GM12878 (cell line): ENCODE data around the gene ADK. TPM values are rescaled to one million over a fixed set of nuclear protein-coding genes. Genes with fewer than 3 reads are reported as not detected.

Source experiments
- ATAC-seq: fragments of 200-7000 bp; cut with Tn5 transposase; 3 replicates; pipeline ENCODE4 v1.9.1; 2020; ENCODE audit warnings: mild to moderate bottlenecking, moderate library complexity
- BruUV-seq: library from RNA; stranded (reverse); fragments of 400-500 nt; replicated peaks from 2 replicates; lab custom pipeline; 2021; lab: Mats Ljungman, UMichigan
- CTCF ChIA-PET: fragments of 300-600 bp; sonication (Branson Sonifier 250); formaldehyde crosslinking; extraction: SDS; loops from one replicate; lab custom pipeline; 2021; ENCODE audit warnings: inconsistent platforms; lab: Yijun Ruan, JAX
- POLR2A ChIA-PET: fragments of 350-600 bp; formaldehyde crosslinking; extraction: SDS; loops from one replicate; lab custom pipeline; 2021; ENCODE audit warnings: inconsistent platforms; lab: Charles Lee
- RAD21 ChIA-PET: fragments of 300-600 bp; sonication (Branson Sonifier 250); formaldehyde crosslinking; loops from one replicate; lab custom pipeline; 2023; ENCODE audit warnings: antibody characterized with exemption; ENCODE audit not compliant: unreplicated experiment; lab: Charles Lee
- SMC1A ChIA-PET: fragments of 300-600 bp; sonication (Branson Sonifier 250); formaldehyde crosslinking; loops from one replicate; lab custom pipeline; 2023; ENCODE audit not compliant: unreplicated experiment, uncharacterized antibody; lab: Charles Lee
- DNase-seq: peaks from one replicate; pipeline ENCODE4 v3.0.0-alpha.2; 2011; ENCODE audit warnings: low read depth, low spot score
- FAIRE-seq: peaks from 3 replicates; lab custom pipeline; 2011; peaks lifted over from hg19 to GRCh38; lab: Jason Lieb, UNC
- H2AFZ ChIP-seq: 2 replicates; pipeline ENCODE4 v1.6.0; 2011; ENCODE audit warnings: low read depth, low read length, control low read depth; ENCODE audit not compliant: control insufficient read depth
- H3K27ac ChIP-seq: 2 replicates; pipeline ENCODE4 v1.5.1; 2011; ENCODE audit warnings: control low read depth; ENCODE audit not compliant: control insufficient read depth, insufficient read depth
- H3K27me3 ChIP-seq, 2 experiments: replicated peaks in 1 of 2; 2 replicates each; pipeline versions ENCODE4 v1.6.0 to v1.6.1; 2011; ENCODE audit warnings: low read length in 1 of 2; ENCODE audit not compliant: control insufficient read depth in 2 of 2, insufficient read depth in 2 of 2
- H3K36me3 ChIP-seq, 2 experiments: 2 replicates each; pipeline ENCODE4 v1.5.1; 2011; ENCODE audit warnings: low read length in 1 of 2; ENCODE audit not compliant: control insufficient read depth in 2 of 2, insufficient read depth in 2 of 2
- H3K4me1 ChIP-seq: 2 replicates; pipeline ENCODE4 v1.6.1; 2011; ENCODE audit warnings: mild to moderate bottlenecking, low read length, moderate library complexity, mixed read lengths; ENCODE audit not compliant: control insufficient read depth, insufficient read depth
- H3K4me2 ChIP-seq: 2 replicates; pipeline ENCODE4 v1.6.0; 2011; ENCODE audit warnings: control low read depth; ENCODE audit not compliant: control insufficient read depth, insufficient read depth
- H3K4me3 ChIP-seq: fragments of 200-600 bp; sonication (generic); 2 replicates; pipeline ENCODE4 v1.5.1; 2016
- H3K79me2 ChIP-seq: 2 replicates; pipeline ENCODE4 v1.6.0; 2011; ENCODE audit warnings: low read length; ENCODE audit not compliant: control insufficient read depth, insufficient read depth
- H3K9ac ChIP-seq: 2 replicates; pipeline ENCODE4 v1.8.0; 2011; ENCODE audit warnings: low read length, control low read depth, mixed read lengths; ENCODE audit not compliant: control insufficient read depth, insufficient read depth
- H3K9me3 ChIP-seq: replicated peaks from 3 replicates; pipeline ENCODE4 v1.5.1; 2011; ENCODE audit warnings: mild to moderate bottlenecking, low read length; ENCODE audit not compliant: control insufficient read depth, insufficient read depth
- H4K20me1 ChIP-seq: 2 replicates; pipeline ENCODE4 v1.6.0; 2011; ENCODE audit not compliant: control insufficient read depth, insufficient read depth
- ESRRA ChIP-seq: IDR thresholded peaks from 2 replicates; pipeline ENCODE4 v1.6.1; 2012; ENCODE audit warnings: mild to moderate bottlenecking, low read length, improper control_type of control experiment
- EZH2 ChIP-seq: IDR thresholded peaks from 2 replicates; pipeline ENCODE4 v1.6.1; 2012; ENCODE audit warnings: low read depth, mild to moderate bottlenecking, control low read depth, inconsistent platforms, low read length, borderline replicate concordance; ENCODE audit not compliant: control insufficient read depth
- LARP7 ChIP-seq: fragments of 450-650 bp; IDR thresholded peaks from 2 replicates; pipeline ENCODE4 v1.6.1; 2017; ENCODE audit warnings: mild to moderate bottlenecking
- MEF2A ChIP-seq: IDR thresholded peaks from 2 replicates; pipeline ENCODE4 v1.6.1; 2011; ENCODE audit warnings: low read depth, mild to moderate bottlenecking, low read length, moderate library complexity; ENCODE audit not compliant: insufficient read depth
- SUZ12 ChIP-seq: fragments of 200-600 bp; sonication (generic); IDR thresholded peaks from one replicate; pipeline ENCODE4 v1.6.1; 2018; ENCODE audit warnings: antibody characterized with exemption, mild to moderate bottlenecking; ENCODE audit not compliant: unreplicated experiment
- WGBS: methylation state at CpG from one replicate; pipeline ENCODE4 v1.1.6; 2016; ENCODE audit warnings: low lambda C conversion rate; ENCODE audit not compliant: insufficient replicate concordance, insufficient coverage; ENCODE audit errors: missing lambda C conversion rate; 5-methylcytosine and 5-hydroxymethylcytosine counted together
- in situ Hi-C: fragments of 300-500 bp; cut with MboI; formaldehyde crosslinking; loops from 9 replicates; pipeline ENCODE4 v1.14.3; 2018; ENCODE audit warnings: mixed read lengths
- intact Hi-C: fragments of 100-400 bp; cut with micrococcal nuclease; formaldehyde crosslinking; loops from one replicate; pipeline ENCODE4 v1.14.2; 2022; ENCODE audit not compliant: unreplicated experiment
- polyA plus RNA-seq, 11 experiments: library from polyadenylated mRNA; depleted of rRNA in 4 of 11; unstranded in 6 of 11; stranded (reverse) in 5 of 11; fragments of >200 nt; fragmentation: Nextera tagmentation in 4 of 11; fragmentation: Illumina TruSeq in 1 of 11; extraction: Ambion mirVana in 4 of 11; extraction: Trizol in 1 of 11; gene quantifications; 1 replicate in 1 of 11; 2 replicates in 10 of 11; pipeline versions ENCODE4 v1.2.1 to v1.2.3, GENCODE V29; 2011 to 2016; ENCODE audit warnings: inconsistent platforms in 2 of 11, missing spikeins in 2 of 11, low read depth in 1 of 11
- total RNA-seq, 4 experiments: library from RNA; depleted of rRNA in 3 of 4; stranded (reverse); fragments of >200 nt in 3 of 4; fragmentation: Illumina TruSeq in 1 of 4; extraction: Trizol in 1 of 4; gene quantifications; 2 replicates each; pipeline versions ENCODE4 v1.2.1 to v1.2.3, GENCODE V29; 2013 to 2021
- TF ChIP-seq, protein P1 (sequence below): IDR thresholded peaks from 2 replicates; pipeline ENCODE4 v1.6.1; 2011; ENCODE audit warnings: low read depth, low read length, improper control_type of control experiment, borderline replicate concordance
- TF ChIP-seq, protein P2 (sequence below): fragments of 450-650 bp; IDR thresholded peaks from 2 replicates; pipeline ENCODE4 v1.6.1; 2016; ENCODE audit warnings: mild to moderate bottlenecking, moderate library complexity, borderline replicate concordance
- TF ChIP-seq, protein P3 (sequence below): fragments of 450-650 bp; IDR thresholded peaks from 2 replicates; pipeline ENCODE4 v1.6.1; 2017; ENCODE audit warnings: low read depth, mild to moderate bottlenecking, moderate library complexity
- TF ChIP-seq, protein P4 (sequence below): fragments of 150-350 bp; IDR thresholded peaks from 2 replicates; pipeline ENCODE4 v1.6.1; 2014; ENCODE audit warnings: mild to moderate bottlenecking, low read depth, low read length

Gene ADK
- total and polyA plus RNA-seq, 10 of the 15 experiments (the other 5 are each of a cell fraction or from before 2014, with no cell fraction given): 42.0 to 151 (median 81.6) TPM

DNA sequence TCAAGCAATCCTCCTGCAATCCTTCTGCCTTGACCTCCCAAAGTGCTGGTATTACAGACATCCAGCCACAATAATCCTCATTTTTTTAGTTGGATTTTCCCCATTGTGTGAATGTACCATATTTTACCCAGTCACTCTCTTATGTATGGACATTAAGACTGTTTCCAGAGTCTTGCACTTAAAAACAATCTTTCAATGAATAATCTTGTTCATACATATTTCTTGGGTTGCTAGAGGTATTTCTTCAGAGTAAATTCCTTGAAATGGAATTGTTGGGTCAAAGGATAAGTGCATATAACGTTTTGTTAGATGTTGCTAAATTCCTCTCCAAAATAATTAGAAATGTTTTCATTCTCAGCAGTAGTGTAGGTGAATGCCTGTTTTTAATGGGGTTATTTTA is 392.3 kb downstream of the ADK start:
- CTCF ChIA-PET: interaction anchor here (1.1 kb wide), 1 partner anchor 43 kb away, joined by 3 read pairs; no protein-coding TSS in a partner anchor
- no peak overlapping the region for H2AFZ ChIP-seq
- no peak overlapping the region for H3K9ac ChIP-seq
- no peak for DNase-seq
- intact Hi-C loops (no loop called here), in situ Hi-C loops (no loop called here)
- RAD21 ChIA-PET: no interaction called here
- TF ChIP-seq, protein P1, sequence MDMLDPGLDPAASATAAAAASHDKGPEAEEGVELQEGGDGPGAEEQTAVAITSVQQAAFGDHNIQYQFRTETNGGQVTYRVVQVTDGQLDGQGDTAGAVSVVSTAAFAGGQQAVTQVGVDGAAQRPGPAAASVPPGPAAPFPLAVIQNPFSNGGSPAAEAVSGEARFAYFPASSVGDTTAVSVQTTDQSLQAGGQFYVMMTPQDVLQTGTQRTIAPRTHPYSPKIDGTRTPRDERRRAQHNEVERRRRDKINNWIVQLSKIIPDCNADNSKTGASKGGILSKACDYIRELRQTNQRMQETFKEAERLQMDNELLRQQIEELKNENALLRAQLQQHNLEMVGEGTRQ: no peak
- TF ChIP-seq EZH2: no peak
- TF ChIP-seq, protein P2, sequence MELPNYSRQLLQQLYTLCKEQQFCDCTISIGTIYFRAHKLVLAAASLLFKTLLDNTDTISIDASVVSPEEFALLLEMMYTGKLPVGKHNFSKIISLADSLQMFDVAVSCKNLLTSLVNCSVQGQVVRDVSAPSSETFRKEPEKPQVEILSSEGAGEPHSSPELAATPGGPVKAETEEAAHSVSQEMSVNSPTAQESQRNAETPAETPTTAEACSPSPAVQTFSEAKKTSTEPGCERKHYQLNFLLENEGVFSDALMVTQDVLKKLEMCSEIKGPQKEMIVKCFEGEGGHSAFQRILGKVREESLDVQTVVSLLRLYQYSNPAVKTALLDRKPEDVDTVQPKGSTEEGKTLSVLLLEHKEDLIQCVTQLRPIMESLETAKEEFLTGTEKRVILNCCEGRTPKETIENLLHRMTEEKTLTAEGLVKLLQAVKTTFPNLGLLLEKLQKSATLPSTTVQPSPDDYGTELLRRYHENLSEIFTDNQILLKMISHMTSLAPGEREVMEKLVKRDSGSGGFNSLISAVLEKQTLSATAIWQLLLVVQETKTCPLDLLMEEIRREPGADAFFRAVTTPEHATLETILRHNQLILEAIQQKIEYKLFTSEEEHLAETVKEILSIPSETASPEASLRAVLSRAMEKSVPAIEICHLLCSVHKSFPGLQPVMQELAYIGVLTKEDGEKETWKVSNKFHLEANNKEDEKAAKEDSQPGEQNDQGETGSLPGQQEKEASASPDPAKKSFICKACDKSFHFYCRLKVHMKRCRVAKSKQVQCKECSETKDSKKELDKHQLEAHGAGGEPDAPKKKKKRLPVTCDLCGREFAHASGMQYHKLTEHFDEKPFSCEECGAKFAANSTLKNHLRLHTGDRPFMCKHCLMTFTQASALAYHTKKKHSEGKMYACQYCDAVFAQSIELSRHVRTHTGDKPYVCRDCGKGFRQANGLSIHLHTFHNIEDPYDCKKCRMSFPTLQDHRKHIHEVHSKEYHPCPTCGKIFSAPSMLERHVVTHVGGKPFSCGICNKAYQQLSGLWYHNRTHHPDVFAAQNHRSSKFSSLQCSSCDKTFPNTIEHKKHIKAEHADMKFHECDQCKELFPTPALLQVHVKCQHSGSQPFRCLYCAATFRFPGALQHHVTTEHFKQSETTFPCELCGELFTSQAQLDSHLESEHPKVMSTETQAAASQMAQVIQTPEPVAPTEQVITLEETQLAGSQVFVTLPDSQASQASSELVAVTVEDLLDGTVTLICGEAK: no peak
- TF ChIP-seq, protein P3, sequence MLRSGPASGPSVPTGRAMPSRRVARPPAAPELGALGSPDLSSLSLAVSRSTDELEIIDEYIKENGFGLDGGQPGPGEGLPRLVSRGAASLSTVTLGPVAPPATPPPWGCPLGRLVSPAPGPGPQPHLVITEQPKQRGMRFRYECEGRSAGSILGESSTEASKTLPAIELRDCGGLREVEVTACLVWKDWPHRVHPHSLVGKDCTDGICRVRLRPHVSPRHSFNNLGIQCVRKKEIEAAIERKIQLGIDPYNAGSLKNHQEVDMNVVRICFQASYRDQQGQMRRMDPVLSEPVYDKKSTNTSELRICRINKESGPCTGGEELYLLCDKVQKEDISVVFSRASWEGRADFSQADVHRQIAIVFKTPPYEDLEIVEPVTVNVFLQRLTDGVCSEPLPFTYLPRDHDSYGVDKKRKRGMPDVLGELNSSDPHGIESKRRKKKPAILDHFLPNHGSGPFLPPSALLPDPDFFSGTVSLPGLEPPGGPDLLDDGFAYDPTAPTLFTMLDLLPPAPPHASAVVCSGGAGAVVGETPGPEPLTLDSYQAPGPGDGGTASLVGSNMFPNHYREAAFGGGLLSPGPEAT: no peak
- no peak for TF ChIP-seq LARP7
- TF ChIP-seq, protein P4, sequence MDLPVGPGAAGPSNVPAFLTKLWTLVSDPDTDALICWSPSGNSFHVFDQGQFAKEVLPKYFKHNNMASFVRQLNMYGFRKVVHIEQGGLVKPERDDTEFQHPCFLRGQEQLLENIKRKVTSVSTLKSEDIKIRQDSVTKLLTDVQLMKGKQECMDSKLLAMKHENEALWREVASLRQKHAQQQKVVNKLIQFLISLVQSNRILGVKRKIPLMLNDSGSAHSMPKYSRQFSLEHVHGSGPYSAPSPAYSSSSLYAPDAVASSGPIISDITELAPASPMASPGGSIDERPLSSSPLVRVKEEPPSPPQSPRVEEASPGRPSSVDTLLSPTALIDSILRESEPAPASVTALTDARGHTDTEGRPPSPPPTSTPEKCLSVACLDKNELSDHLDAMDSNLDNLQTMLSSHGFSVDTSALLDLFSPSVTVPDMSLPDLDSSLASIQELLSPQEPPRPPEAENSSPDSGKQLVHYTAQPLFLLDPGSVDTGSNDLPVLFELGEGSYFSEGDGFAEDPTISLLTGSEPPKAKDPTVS: no peak
- no peak for TF ChIP-seq ESRRA
- no peak for TF ChIP-seq MEF2A
- TF ChIP-seq SUZ12: no peak
- POLR2A ChIA-PET: no interaction called here
- H3K36me3 ChIP-seq: no peaks in the 10 kb centered on the region
- no peak overlapping the region for H3K4me3 ChIP-seq
- no peak for FAIRE-seq
- H3K4me1 ChIP-seq: no peaks in the 10 kb centered on the region
- no peaks in the 10 kb centered on the region for H4K20me1 ChIP-seq
- no peaks in the 10 kb centered on the region for H3K79me2 ChIP-seq
- no peaks in the 10 kb centered on the region for H3K9me3 ChIP-seq
- BruUV-seq: no TSS peak
- H3K4me2 ChIP-seq: no peak overlapping the region
- WGBS: 92% methylated on average over 1 of the region's 1 CpG
- ATAC-seq: no peak
- no peaks in the 10 kb centered on the region for H3K27me3 ChIP-seq
- no peak overlapping the region for H3K27ac ChIP-seq
- SMC1A ChIA-PET: interaction anchor here (0.7 to 1.6 kb wide), 3 partner anchors 18 to 53 kb away, joined by 3 to 4 read pairs (median 4); no protein-coding TSS in a partner anchor
